ENCODE results near the gene ARL2. TPM values are rescaled to one million over a fixed set of nuclear protein-coding genes. Genes with fewer than 3 reads are reported as not detected.
A peak's percentile ranks its signal among the peaks of the same experiment; 100 is the strongest.

ARL2 gene
- total RNA-seq, 4 donors from 2014 or later: 64.4 to 103 (median 77.2) TPM

- DNase-seq: no peak
- no peak for TF ChIP-seq POLR2A (IDR thresholded peaks at IDR 0.05)
- TF ChIP-seq, protein P1, sequence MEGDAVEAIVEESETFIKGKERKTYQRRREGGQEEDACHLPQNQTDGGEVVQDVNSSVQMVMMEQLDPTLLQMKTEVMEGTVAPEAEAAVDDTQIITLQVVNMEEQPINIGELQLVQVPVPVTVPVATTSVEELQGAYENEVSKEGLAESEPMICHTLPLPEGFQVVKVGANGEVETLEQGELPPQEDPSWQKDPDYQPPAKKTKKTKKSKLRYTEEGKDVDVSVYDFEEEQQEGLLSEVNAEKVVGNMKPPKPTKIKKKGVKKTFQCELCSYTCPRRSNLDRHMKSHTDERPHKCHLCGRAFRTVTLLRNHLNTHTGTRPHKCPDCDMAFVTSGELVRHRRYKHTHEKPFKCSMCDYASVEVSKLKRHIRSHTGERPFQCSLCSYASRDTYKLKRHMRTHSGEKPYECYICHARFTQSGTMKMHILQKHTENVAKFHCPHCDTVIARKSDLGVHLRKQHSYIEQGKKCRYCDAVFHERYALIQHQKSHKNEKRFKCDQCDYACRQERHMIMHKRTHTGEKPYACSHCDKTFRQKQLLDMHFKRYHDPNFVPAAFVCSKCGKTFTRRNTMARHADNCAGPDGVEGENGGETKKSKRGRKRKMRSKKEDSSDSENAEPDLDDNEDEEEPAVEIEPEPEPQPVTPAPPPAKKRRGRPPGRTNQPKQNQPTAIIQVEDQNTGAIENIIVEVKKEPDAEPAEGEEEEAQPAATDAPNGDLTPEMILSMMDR (IDR thresholded peaks at IDR 0.05): no peak
- Histone ChIP-seq H3K27ac (no peak overlapping the region), H3K36me3 (peaks cover 0 to 37% (median 0%) of the 10 kb centered on the region in 3 donors), H3K27me3 (no peaks in the 10 kb centered on the region), H3K9me3 (no peaks in the 10 kb centered on the region), H3K4me1 (peaks cover 0 to 51% (median 5%) of the 10 kb centered on the region in 4 donors), H3K4me3 (no peak overlapping the region)
Measured at GRCh38 chr11:65042891-65043290, 28.9 kb downstream of the ARL2 start.

- no peaks in the 10 kb centered on the region for H3K27me3 ChIP-seq
- no peaks in the 10 kb centered on the region for H3K9me3 ChIP-seq
- no peak overlapping the region for H3K4me3 ChIP-seq
- H3K36me3 ChIP-seq: peaks cover 0 to 26% (median 0%) of the 10 kb centered on the region in 3 donors
- TF ChIP-seq POLR2A (IDR thresholded peaks at IDR 0.05): no peak
- TF ChIP-seq, protein P1 (IDR thresholded peaks at IDR 0.05): no peak
- DNase-seq: no peak
- H3K27ac ChIP-seq: peak overlapping the region in 1 of 4 donors; percentile 14
- peaks cover 0 to 57% (median 5%) of the 10 kb centered on the region in 4 donors for H3K4me1 ChIP-seq
Measured at GRCh38 chr11:65043881-65044501, 30.0 kb downstream of the ARL2 start.

GRCh38 chr11:65045061-65045460, 31.1 kb downstream of the ARL2 start:
- H3K4me1 ChIP-seq: peaks cover 0 to 56% (median 5%) of the 10 kb centered on the region in 4 donors
- no peaks in the 10 kb centered on the region for H3K27me3 ChIP-seq
- H3K27ac ChIP-seq: peak overlapping the region in 1 of 4 donors; percentile 14
- DNase-seq: no peak
- peaks cover 0 to 21% (median 0%) of the 10 kb centered on the region in 3 donors for H3K36me3 ChIP-seq
- TF ChIP-seq, protein P1 (IDR thresholded peaks at IDR 0.05): no peak
- H3K4me3 ChIP-seq: no peak overlapping the region
- H3K9me3 ChIP-seq: no peaks in the 10 kb centered on the region

DNA sequence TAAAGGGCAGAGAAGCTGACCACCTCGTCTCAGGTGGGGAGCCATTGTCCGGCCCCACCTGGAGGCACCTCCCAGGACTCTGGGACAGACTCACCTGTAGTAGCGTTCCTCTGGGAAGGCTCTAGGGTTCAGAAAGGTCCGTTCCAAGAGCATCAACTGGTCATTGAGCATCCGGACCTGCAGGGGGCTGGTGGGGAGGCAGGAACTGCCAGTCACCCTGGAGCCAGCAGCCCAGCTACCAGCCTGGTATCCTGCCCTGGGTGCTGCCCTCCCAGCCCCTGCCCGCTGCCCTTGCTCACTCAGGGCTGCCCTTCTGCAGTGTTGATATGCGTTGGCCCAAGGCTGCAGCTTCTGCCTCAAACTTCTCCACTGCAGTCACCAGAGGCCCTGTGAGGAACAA, 31.8 kb downstream of the ARL2 start:
- H3K4me3 ChIP-seq: no peak overlapping the region
- DNase-seq: no peak
- no peaks in the 10 kb centered on the region for H3K9me3 ChIP-seq
- no peak overlapping the region for H3K27ac ChIP-seq
- H3K27me3 ChIP-seq: no peaks in the 10 kb centered on the region
- H3K4me1 ChIP-seq: peaks cover 0 to 51% (median 2%) of the 10 kb centered on the region in 4 donors
- TF ChIP-seq, protein P1 (IDR thresholded peaks at IDR 0.05): no peak
- TF ChIP-seq POLR2A (IDR thresholded peaks at IDR 0.05): no peak
- peaks cover 0 to 21% (median 0%) of the 10 kb centered on the region in 3 donors for H3K36me3 ChIP-seq

- peak overlapping the region; percentile 44 to 55 (median 46) for H3K4me3 ChIP-seq
- H3K27me3 ChIP-seq: no peaks in the 10 kb centered on the region
- H3K36me3 ChIP-seq: peaks cover 0 to 26% (median 0%) of the 10 kb centered on the region in 3 donors
- H3K27ac ChIP-seq: peak overlapping the region; percentile 36 to 69 (median 62)
- TF ChIP-seq POLR2A (IDR thresholded peaks at IDR 0.05): no peak
- TF ChIP-seq, protein P1 (IDR thresholded peaks at IDR 0.05): no peak
- H3K4me1 ChIP-seq: peaks cover 0 to 41% (median 0%) of the 10 kb centered on the region in 4 donors
- no peaks in the 10 kb centered on the region for H3K9me3 ChIP-seq
- peak; percentile 48 to 63 (median 55) for DNase-seq
Measured at GRCh38 chr11:65047581-65048422, 33.8 kb downstream of the ARL2 start.

Measured in Peyer's patch (tissue), 4 donors.